K562 (cell line): ENCODE data around the gene IQGAP3. TPM values are rescaled to one million over a fixed set of nuclear protein-coding genes. Genes with fewer than 3 reads are reported as not detected.

Source experiments
- ARID3A ChIP-seq: IDR thresholded peaks from 2 replicates; pipeline ENCODE4 v1.6.1; 2012; ENCODE audit warnings: low read depth, low read length, improper control_type of control experiment, borderline replicate concordance
- CTBP1 ChIP-seq: fragments of 450-650 bp; IDR thresholded peaks from 2 replicates; pipeline ENCODE4 v1.6.1; 2016; ENCODE audit warnings: borderline replicate concordance
- E4F1 ChIP-seq: fragments of 250-450 bp; sonication (Bioruptor Pico); IDR thresholded peaks from 2 replicates; pipeline ENCODE4 v1.5.0; 2021; ENCODE audit warnings: mild to moderate bottlenecking, borderline replicate concordance
- ELF4 ChIP-seq: fragments of 450-650 bp; formaldehyde crosslinking; IDR thresholded peaks from 2 replicates; pipeline ENCODE4 v1.4.0; 2022; ENCODE audit warnings: missing genetic modification characterization
- FOXP1 ChIP-seq: sonication (generic); formaldehyde crosslinking; IDR thresholded peaks from 2 replicates; pipeline ENCODE4 v1.8.0; 2022; ENCODE audit warnings: mild to moderate bottlenecking, missing genetic modification reagents
- GATAD2A ChIP-seq: fragments of 450-650 bp; IDR thresholded peaks from 2 replicates; pipeline ENCODE4 v1.6.1; 2017
- KDM1A ChIP-seq, 2 experiments: fragments of 450-650 bp; IDR thresholded peaks; 2 replicates each; pipeline ENCODE4 v1.6.1; 2016; ENCODE audit warnings: mild to moderate bottlenecking in 2 of 2
- KLF6 ChIP-seq: fragments of 250-450 bp; sonication (Bioruptor Pico); IDR thresholded peaks from 2 replicates; pipeline ENCODE4 v1.4.0; 2020; ENCODE audit warnings: mild to moderate bottlenecking, moderate library complexity, borderline replicate concordance
- NFIX ChIP-seq: fragments of 250-450 bp; sonication (Bioruptor Pico); IDR thresholded peaks from 2 replicates; pipeline ENCODE4 v1.4.0; 2020; ENCODE audit warnings: low read depth, mild to moderate bottlenecking, moderate library complexity
- OTX1 ChIP-seq: fragments of 450-650 bp; formaldehyde crosslinking; IDR thresholded peaks from 2 replicates; pipeline ENCODE4 v1.4.0; 2022; ENCODE audit warnings: mild to moderate bottlenecking
- PKNOX1 ChIP-seq: fragments of 450-650 bp; IDR thresholded peaks from 2 replicates; pipeline ENCODE4 v1.6.1; 2016
- POLR2H ChIP-seq: IDR thresholded peaks from 2 replicates; pipeline ENCODE4 v1.6.1; 2016; ENCODE audit warnings: missing genetic modification characterization, low read depth, mild to moderate bottlenecking, control low read depth, missing compliant biosample characterization, moderate library complexity
- SMAD4 ChIP-seq: fragments of 250-450 bp; sonication (Bioruptor Pico); conservative IDR thresholded peaks from 2 replicates; pipeline ENCODE4 v1.8.0; 2021; ENCODE audit warnings: inconsistent platforms, mild to moderate bottlenecking, moderate library complexity
- TBP ChIP-seq: optimal IDR thresholded peaks from 2 replicates; pipeline ENCODE3; 2011; ENCODE audit warnings: low read depth, low read length, improper control_type of control experiment
- ZNF3 ChIP-seq: fragments of 250-450 bp; sonication (Bioruptor Pico); IDR thresholded peaks from 2 replicates; pipeline ENCODE4 v1.5.0; 2021; ENCODE audit warnings: mild to moderate bottlenecking, moderate library complexity
- ZNF780A ChIP-seq: fragments of 250-450 bp; sonication (Bioruptor Pico); IDR thresholded peaks from 2 replicates; pipeline ENCODE4 v1.5.0; 2021; ENCODE audit warnings: mild to moderate bottlenecking
- polyA plus RNA-seq, 8 experiments: library from polyadenylated mRNA; depleted of rRNA in 4 of 8; stranded (reverse) in 5 of 8; unstranded in 3 of 8; fragments of >200 nt; fragmentation: Nextera tagmentation in 2 of 8; fragmentation: Illumina TruSeq in 1 of 8; extraction: Ambion mirVana in 2 of 8; extraction: Trizol in 1 of 8; gene quantifications; 2 replicates each; pipeline versions ENCODE4 v1.2.1 to v1.2.3, GENCODE V29; 2011 to 2014; ENCODE audit warnings: inconsistent platforms in 1 of 8, missing spikeins in 1 of 8
- total RNA-seq, 7 experiments: library from RNA; depleted of rRNA in 6 of 7; stranded (reverse); fragments of >200 nt in 6 of 7; fragmentation: Illumina TruSeq in 2 of 7; extraction: Trizol in 2 of 7; gene quantifications; 2 replicates each; pipeline versions ENCODE4 v1.2.1 to v1.2.3, GENCODE V29; 2011 to 2021; ENCODE audit warnings: low replicate concordance in 1 of 7
- TF ChIP-seq, protein P1 (sequence below): fragments of 200-800 bp; sonication (Bioruptor generic); IDR thresholded peaks from 2 replicates; pipeline ENCODE4 v1.6.1; 2017; ENCODE audit warnings: missing genetic modification characterization, missing compliant biosample characterization
- TF ChIP-seq, protein P2 (sequence below), 2 experiments: fragments of 450-650 bp; conservative IDR thresholded peaks; 2 replicates each; pipeline ENCODE4 v1.6.1; 2017; ENCODE audit warnings: mild to moderate bottlenecking in 2 of 2, moderate library complexity in 2 of 2
- TF ChIP-seq, protein P3 (sequence below): sonication (generic); formaldehyde crosslinking; IDR thresholded peaks from 2 replicates; pipeline ENCODE4 v1.9.0; 2022; ENCODE audit warnings: mild to moderate bottlenecking, missing genetic modification reagents

Gene IQGAP3
- total and polyA plus RNA-seq, 9 of the 15 experiments (the other 6 are each of a cell fraction or from before 2014, with no cell fraction given): 1.4 to 16.6 (median 11.9) TPM

GRCh38 chr1:156572663-156573018 lies 276 bp upstream of the IQGAP3 start (continued):
- TF ChIP-seq ZNF3 (no peak), PKNOX1 (no peak), E4F1 (no peak), ARID3A (no peak), GATAD2A (no peak), ZNF780A (CRISPR knock-in tag) (no peak), NFIX (CRISPR knock-in tag) (no peak), TBP (no peak), POLR2H (tag) (no peak), KLF6 (CRISPR knock-in tag) (no peak), CTBP1 (peak; percentile 18; the same call in 1 of the 2 replicates), ELF4 (CRISPR knock-in tag) (0 out of 2 replicates have a peak, but pooled peaks have one; percentile 13), SMAD4 (CRISPR knock-in tag) (0 out of 2 replicates have a peak, but pooled peaks have one; percentile 9), OTX1 (CRISPR knock-in tag) (0 out of 2 replicates have a peak, but pooled peaks have one; percentile 33), FOXP1 (0 out of 2 replicates have a peak, but pooled peaks have one; percentile 61), KDM1A (IDR thresholded peaks at IDR 0.05) (no peak)
- TF ChIP-seq, protein P1, sequence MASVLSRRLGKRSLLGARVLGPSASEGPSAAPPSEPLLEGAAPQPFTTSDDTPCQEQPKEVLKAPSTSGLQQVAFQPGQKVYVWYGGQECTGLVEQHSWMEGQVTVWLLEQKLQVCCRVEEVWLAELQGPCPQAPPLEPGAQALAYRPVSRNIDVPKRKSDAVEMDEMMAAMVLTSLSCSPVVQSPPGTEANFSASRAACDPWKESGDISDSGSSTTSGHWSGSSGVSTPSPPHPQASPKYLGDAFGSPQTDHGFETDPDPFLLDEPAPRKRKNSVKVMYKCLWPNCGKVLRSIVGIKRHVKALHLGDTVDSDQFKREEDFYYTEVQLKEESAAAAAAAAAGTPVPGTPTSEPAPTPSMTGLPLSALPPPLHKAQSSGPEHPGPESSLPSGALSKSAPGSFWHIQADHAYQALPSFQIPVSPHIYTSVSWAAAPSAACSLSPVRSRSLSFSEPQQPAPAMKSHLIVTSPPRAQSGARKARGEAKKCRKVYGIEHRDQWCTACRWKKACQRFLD (CRISPR knock-in tag): 0 out of 2 replicates have a peak, but pooled peaks have one; percentile 10
- TF ChIP-seq, protein P2, sequence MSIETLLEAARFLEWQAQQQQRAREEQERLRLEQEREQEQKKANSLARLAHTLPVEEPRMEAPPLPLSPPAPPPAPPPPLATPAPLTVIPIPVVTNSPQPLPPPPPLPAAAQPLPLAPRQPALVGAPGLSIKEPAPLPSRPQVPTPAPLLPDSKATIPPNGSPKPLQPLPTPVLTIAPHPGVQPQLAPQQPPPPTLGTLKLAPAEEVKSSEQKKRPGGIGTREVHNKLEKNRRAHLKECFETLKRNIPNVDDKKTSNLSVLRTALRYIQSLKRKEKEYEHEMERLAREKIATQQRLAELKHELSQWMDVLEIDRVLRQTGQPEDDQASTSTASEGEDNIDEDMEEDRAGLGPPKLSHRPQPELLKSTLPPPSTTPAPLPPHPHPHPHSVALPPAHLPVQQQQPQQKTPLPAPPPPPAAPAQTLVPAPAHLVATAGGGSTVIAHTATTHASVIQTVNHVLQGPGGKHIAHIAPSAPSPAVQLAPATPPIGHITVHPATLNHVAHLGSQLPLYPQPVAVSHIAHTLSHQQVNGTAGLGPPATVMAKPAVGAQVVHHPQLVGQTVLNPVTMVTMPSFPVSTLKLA (conservative IDR thresholded peaks at IDR 0.05): no peak
- TF ChIP-seq, protein P3, sequence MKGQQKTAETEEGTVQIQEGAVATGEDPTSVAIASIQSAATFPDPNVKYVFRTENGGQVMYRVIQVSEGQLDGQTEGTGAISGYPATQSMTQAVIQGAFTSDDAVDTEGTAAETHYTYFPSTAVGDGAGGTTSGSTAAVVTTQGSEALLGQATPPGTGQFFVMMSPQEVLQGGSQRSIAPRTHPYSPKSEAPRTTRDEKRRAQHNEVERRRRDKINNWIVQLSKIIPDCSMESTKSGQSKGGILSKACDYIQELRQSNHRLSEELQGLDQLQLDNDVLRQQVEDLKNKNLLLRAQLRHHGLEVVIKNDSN: 0 out of 2 replicates have a peak, but pooled peaks have one; percentile 6
